Measurements from ENCODE around the gene DTX3.

The DTX3 gene

GRCh38 chr12:57592551-57593165, 12.0 kb upstream of the DTX3 start:
- Histone ChIP-seq H3K36me3 (ENCODE audit: control insufficient read depth, insufficient read depth, low read length) (peaks cover 2% of the 10 kb centered on the region), H3K27ac (ENCODE audit: low read depth, low read length, severe bottlenecking) (no peak overlapping the region), H3K9me3 (ENCODE audit: control insufficient read depth, low read length) (no peaks in the 10 kb centered on the region), H3K4me1 (ENCODE audit: control insufficient read depth, insufficient read depth, low read length, poor library complexity, severe bottlenecking) (peaks cover 3% of the 10 kb centered on the region), H3K4me3 (ENCODE audit: extremely low read depth, insufficient read depth, low read length, poor library complexity, severe bottlenecking) (no peak overlapping the region)
- WGBS, 2 experiments (ENCODE audit: insufficient coverage in 2 of 2), result 67 to 81% methylated on average over 1 of the region's 2 CpGs

- H3K36me3 ChIP-seq (ENCODE audit: control insufficient read depth, insufficient read depth, low read length), result peaks cover 2% of the 10 kb centered on the region
- no peak overlapping the region for H3K4me3 ChIP-seq (ENCODE audit: extremely low read depth, insufficient read depth, low read length, poor library complexity, severe bottlenecking)
- H3K9me3 ChIP-seq (ENCODE audit: control insufficient read depth, low read length), result no peaks in the 10 kb centered on the region
- H3K27ac ChIP-seq (ENCODE audit: low read depth, low read length, severe bottlenecking), result no peak overlapping the region
- 100% methylated on average over 3 of the region's 4 CpGs; no CpG with 5 or more reads in 1 of the 2 experiments for WGBS, 2 experiments (ENCODE audit: insufficient coverage in 2 of 2)
- H3K4me1 ChIP-seq (ENCODE audit: control insufficient read depth, insufficient read depth, low read length, poor library complexity, severe bottlenecking), result peaks cover 3% of the 10 kb centered on the region
Measured at GRCh38 chr12:57593187-57593586, 11.4 kb upstream of the DTX3 start.

DNA sequence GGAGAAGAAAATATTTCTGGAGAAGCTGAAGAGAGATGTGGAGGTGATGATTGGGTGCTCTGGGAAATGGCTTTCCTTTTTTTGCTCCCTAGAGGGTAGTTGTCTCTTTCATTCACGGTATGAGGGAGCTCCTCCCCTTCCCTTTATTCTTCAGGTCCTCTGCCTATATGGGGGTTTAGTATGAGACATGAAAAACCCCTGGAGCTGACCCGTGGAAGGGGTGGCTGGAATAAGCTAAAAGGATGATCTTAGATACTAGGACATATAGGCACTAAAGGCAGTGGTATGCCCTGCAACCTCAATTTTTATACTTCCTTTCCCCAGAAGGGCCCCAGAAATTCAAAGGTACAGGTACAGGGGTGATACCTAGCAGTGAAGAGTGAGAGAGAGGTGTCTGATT, 4.2 kb upstream of the DTX3 start:
- Histone ChIP-seq H3K36me3 (ENCODE audit: control insufficient read depth, insufficient read depth, low read length) (peaks cover 8% of the 10 kb centered on the region), H3K27ac (ENCODE audit: low read depth, low read length, severe bottlenecking) (no peak overlapping the region), H3K9me3 (ENCODE audit: control insufficient read depth, low read length) (no peaks in the 10 kb centered on the region), H3K4me3 (ENCODE audit: extremely low read depth, insufficient read depth, low read length, poor library complexity, severe bottlenecking) (no peak overlapping the region), H3K4me1 (ENCODE audit: control insufficient read depth, insufficient read depth, low read length, poor library complexity, severe bottlenecking) (peaks cover 10% of the 10 kb centered on the region)
- WGBS, 2 experiments (ENCODE audit: insufficient coverage in 2 of 2), result no CpG with 5 or more reads among the region's 2 CpGs

GRCh38 chr12:57602544-57602943, 2.1 kb upstream of the DTX3 start:
- Histone ChIP-seq H3K27ac (ENCODE audit: low read depth, low read length, severe bottlenecking) (no peak overlapping the region), H3K4me1 (ENCODE audit: control insufficient read depth, insufficient read depth, low read length, poor library complexity, severe bottlenecking) (peaks cover 15% of the 10 kb centered on the region), H3K9me3 (ENCODE audit: control insufficient read depth, low read length) (no peaks in the 10 kb centered on the region), H3K4me3 (ENCODE audit: extremely low read depth, insufficient read depth, low read length, poor library complexity, severe bottlenecking) (no peak overlapping the region), H3K36me3 (ENCODE audit: control insufficient read depth, insufficient read depth, low read length) (peaks cover 12% of the 10 kb centered on the region)

GRCh38 chr12:57603324-57603723, 1.3 kb upstream of the DTX3 start:
- Histone ChIP-seq H3K4me3 (ENCODE audit: extremely low read depth, insufficient read depth, low read length, poor library complexity, severe bottlenecking) (no peak overlapping the region), H3K36me3 (ENCODE audit: control insufficient read depth, insufficient read depth, low read length) (peaks cover 13% of the 10 kb centered on the region), H3K27ac (ENCODE audit: low read depth, low read length, severe bottlenecking) (no peak overlapping the region), H3K9me3 (ENCODE audit: control insufficient read depth, low read length) (no peaks in the 10 kb centered on the region), H3K4me1 (ENCODE audit: control insufficient read depth, insufficient read depth, low read length, poor library complexity, severe bottlenecking) (peaks cover 15% of the 10 kb centered on the region)
- 70 to 100% methylated on average over 2 of the region's 2 CpGs for WGBS, 2 experiments (ENCODE audit: insufficient coverage in 2 of 2)

DNA sequence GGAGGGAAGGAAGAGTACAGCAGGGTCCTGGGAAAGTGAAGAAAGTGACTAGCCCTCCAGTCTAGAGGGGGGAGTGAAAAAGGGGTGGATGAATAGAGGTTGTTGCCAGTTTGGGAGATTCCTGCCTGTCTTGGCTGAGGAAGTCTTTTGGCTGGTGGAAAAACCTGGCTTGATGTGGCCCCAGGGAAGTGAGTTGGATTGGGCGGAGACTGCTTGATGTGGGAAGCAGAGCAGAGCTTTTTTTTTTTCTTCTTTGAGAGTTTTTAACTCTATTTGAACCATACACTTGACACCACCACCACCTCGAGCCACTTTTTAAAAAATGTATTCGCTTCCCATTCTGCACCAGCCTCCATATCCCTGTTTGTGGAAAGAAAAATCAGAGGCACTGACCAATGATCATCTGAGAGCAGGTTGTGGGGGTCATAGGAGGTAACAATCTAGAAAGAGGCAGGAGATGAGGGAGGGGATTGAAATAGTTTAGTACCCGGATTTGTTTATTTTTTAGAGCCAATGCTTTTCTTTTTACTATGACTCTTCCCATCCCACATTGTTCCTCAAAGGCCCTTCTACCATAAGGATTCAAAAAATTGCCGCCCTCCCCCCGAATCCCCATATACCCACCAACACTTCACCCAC, 690 bp upstream of the DTX3 start:
- Histone ChIP-seq H3K27ac (ENCODE audit: low read depth, low read length, severe bottlenecking) (no peak overlapping the region), H3K9me3 (ENCODE audit: control insufficient read depth, low read length) (no peaks in the 10 kb centered on the region), H3K4me1 (ENCODE audit: control insufficient read depth, insufficient read depth, low read length, poor library complexity, severe bottlenecking) (peaks cover 15% of the 10 kb centered on the region), H3K4me3 (ENCODE audit: extremely low read depth, insufficient read depth, low read length, poor library complexity, severe bottlenecking) (peak overlapping the region; percentile 53), H3K36me3 (ENCODE audit: control insufficient read depth, insufficient read depth, low read length) (peaks cover 13% of the 10 kb centered on the region)
- WGBS, 2 experiments (ENCODE audit: insufficient coverage in 2 of 2), result 60% methylated on average over 1 of the region's 6 CpGs; no CpG with 5 or more reads in 1 of the 2 experiments

GRCh38 chr12:57604992-57605810, 577 bp downstream of the DTX3 start:
- Histone ChIP-seq H3K9me3 (ENCODE audit: control insufficient read depth, low read length) (no peaks in the 10 kb centered on the region), H3K27ac (ENCODE audit: low read depth, low read length, severe bottlenecking) (peak overlapping the region; percentile 45), H3K4me1 (ENCODE audit: control insufficient read depth, insufficient read depth, low read length, poor library complexity, severe bottlenecking) (peaks cover 20% of the 10 kb centered on the region), H3K36me3 (ENCODE audit: control insufficient read depth, insufficient read depth, low read length) (peaks cover 8% of the 10 kb centered on the region), H3K4me3 (ENCODE audit: extremely low read depth, insufficient read depth, low read length, poor library complexity, severe bottlenecking) (peak overlapping the region; percentile 53)
- 11% methylated on average over 10 to 17 of the region's 25 CpGs for WGBS, 2 experiments (ENCODE audit: insufficient coverage in 2 of 2)

DNA sequence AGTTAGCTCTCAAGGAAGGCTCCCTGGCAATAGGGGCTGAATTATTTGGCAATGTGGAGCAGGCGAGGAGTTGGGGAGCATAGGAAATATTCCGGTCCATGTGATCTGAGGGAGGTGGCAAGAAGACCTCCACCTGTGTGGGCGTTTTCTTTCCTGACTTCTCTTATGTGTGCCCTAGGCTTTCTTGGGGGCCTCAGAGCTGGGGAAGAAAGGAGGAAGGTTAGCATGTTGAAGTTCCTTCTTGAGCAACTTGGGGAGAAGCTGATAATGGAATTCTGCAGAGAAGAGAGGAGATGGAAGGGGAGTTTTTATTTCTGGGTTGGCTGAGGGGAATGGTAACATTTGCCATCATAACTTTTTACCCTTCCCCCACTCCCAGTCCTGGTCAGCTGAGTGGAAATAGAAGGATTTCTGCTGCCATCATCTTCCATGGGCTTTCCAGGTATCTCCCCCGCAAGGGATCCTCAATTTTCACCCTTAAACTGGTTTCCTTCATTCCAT, 1.2 kb downstream of the DTX3 start:
- Histone ChIP-seq H3K27ac (ENCODE audit: low read depth, low read length, severe bottlenecking) (no peak overlapping the region), H3K4me3 (ENCODE audit: extremely low read depth, insufficient read depth, low read length, poor library complexity, severe bottlenecking) (no peak overlapping the region), H3K36me3 (ENCODE audit: control insufficient read depth, insufficient read depth, low read length) (peaks cover 8% of the 10 kb centered on the region), H3K4me1 (ENCODE audit: control insufficient read depth, insufficient read depth, low read length, poor library complexity, severe bottlenecking) (peaks cover 26% of the 10 kb centered on the region), H3K9me3 (ENCODE audit: control insufficient read depth, low read length) (no peaks in the 10 kb centered on the region)
- 61 to 86% methylated on average over 3 of the region's 4 CpGs for WGBS, 2 experiments (ENCODE audit: insufficient coverage in 2 of 2)

DNA sequence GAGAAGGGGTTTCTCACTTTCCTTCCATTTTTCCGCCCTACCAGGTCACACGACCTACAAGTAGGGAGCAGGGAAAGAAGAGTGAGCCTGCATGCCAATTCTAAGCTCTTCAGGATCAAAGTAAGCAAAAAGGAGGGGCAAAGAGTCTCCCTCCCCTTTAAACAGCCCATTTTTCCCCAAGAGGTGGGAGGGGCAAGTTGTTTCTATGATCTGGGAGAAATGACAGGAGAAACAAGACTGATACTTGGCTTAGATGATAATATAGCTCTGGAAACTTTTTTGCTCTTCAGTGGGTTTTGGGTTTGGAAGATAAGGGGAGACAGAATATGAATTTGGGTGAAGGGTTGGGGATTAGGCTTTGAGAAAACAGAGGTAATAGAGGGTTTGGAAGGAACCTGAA, 1.8 kb downstream of the DTX3 start:
- Histone ChIP-seq H3K9me3 (ENCODE audit: control insufficient read depth, low read length) (no peaks in the 10 kb centered on the region), H3K27ac (ENCODE audit: low read depth, low read length, severe bottlenecking) (no peak overlapping the region), H3K4me3 (ENCODE audit: extremely low read depth, insufficient read depth, low read length, poor library complexity, severe bottlenecking) (no peak overlapping the region), H3K36me3 (ENCODE audit: control insufficient read depth, insufficient read depth, low read length) (peaks cover 8% of the 10 kb centered on the region), H3K4me1 (ENCODE audit: control insufficient read depth, insufficient read depth, low read length, poor library complexity, severe bottlenecking) (peaks cover 28% of the 10 kb centered on the region)
- no CpG with 5 or more reads among the region's 2 CpGs for WGBS, 2 experiments (ENCODE audit: insufficient coverage in 2 of 2)

GRCh38 chr12:57606821-57607220, 2.2 kb downstream of the DTX3 start:
- 94 to 95% methylated on average over 7 to 10 of the region's 11 CpGs for WGBS, 2 experiments (ENCODE audit: insufficient coverage in 2 of 2)
- no peaks in the 10 kb centered on the region for H3K9me3 ChIP-seq (ENCODE audit: control insufficient read depth, low read length)
- peaks cover 28% of the 10 kb centered on the region for H3K4me1 ChIP-seq (ENCODE audit: control insufficient read depth, insufficient read depth, low read length, poor library complexity, severe bottlenecking)
- H3K4me3 ChIP-seq (ENCODE audit: extremely low read depth, insufficient read depth, low read length, poor library complexity, severe bottlenecking), result no peak overlapping the region
- H3K27ac ChIP-seq (ENCODE audit: low read depth, low read length, severe bottlenecking), result no peak overlapping the region
- H3K36me3 ChIP-seq (ENCODE audit: control insufficient read depth, insufficient read depth, low read length), result peaks cover 8% of the 10 kb centered on the region

Measured in mesodermal cell (in vitro differentiated cells).